ENCODE results near the gene FMN2. TPM values are rescaled to one million over a fixed set of nuclear protein-coding genes. Genes with fewer than 3 reads are reported as not detected.

The FMN2 gene
- total RNA-seq, 3 donors from 2014 or later (not counting 1 experiment from before 2014, with no cell fraction given) = not detected

DNA sequence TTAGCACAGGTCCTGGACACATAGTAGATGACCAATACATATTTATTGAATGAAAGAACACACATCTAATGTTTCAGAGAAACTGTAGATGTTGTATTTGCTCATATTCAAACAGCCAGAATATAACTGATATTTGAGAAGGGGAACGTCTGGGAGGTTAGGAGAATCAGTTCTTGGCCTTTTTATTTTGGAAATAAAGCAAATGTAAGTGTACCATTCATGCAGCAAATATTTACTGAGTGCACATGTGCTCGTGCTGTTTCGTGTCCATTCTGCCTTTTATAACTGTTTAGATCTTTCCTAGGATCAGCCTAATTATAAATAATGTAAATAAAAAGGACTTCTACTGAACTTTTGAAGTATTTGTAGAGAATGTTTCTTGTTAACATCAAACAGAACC is 416.5 kb downstream of the FMN2 start:
- no peak overlapping the region for H3K4me3 ChIP-seq (ENCODE audit: low read length)
- Mint-ChIP-seq H3K4me1 (peaks cover 6 to 10% of the 10 kb centered on the region in 2 donors), H3K27me3 (ENCODE audit: low read depth in 2 of 2) (peaks cover 10 to 19% of the 10 kb centered on the region in 2 donors), H3K27ac (no peak overlapping the region), H3K9me3 (no peaks in the 10 kb centered on the region), H3K4me3 (no peak overlapping the region), H3K36me3 (no peaks in the 10 kb centered on the region)
- H3K27me3 ChIP-seq (ENCODE audit: control insufficient read depth, insufficient read depth, low read length) = no peaks in the 10 kb centered on the region
- intact Hi-C loops (cut with micrococcal nuclease) = no loop called here
- DNase-seq (no peak), ATAC-seq (no peak)
- H3K36me3 ChIP-seq (ENCODE audit: control insufficient read depth, insufficient read depth, low read length) = no peaks in the 10 kb centered on the region
- 25% methylated on average over 1 of the region's 3 CpGs for WGBS (ENCODE audit: insufficient coverage)
- no peak overlapping the region for H3K27ac ChIP-seq (ENCODE audit: low read length)
- TF ChIP-seq, protein P1, sequence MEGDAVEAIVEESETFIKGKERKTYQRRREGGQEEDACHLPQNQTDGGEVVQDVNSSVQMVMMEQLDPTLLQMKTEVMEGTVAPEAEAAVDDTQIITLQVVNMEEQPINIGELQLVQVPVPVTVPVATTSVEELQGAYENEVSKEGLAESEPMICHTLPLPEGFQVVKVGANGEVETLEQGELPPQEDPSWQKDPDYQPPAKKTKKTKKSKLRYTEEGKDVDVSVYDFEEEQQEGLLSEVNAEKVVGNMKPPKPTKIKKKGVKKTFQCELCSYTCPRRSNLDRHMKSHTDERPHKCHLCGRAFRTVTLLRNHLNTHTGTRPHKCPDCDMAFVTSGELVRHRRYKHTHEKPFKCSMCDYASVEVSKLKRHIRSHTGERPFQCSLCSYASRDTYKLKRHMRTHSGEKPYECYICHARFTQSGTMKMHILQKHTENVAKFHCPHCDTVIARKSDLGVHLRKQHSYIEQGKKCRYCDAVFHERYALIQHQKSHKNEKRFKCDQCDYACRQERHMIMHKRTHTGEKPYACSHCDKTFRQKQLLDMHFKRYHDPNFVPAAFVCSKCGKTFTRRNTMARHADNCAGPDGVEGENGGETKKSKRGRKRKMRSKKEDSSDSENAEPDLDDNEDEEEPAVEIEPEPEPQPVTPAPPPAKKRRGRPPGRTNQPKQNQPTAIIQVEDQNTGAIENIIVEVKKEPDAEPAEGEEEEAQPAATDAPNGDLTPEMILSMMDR (IDR thresholded peaks at IDR 0.05) = no peak
- H3K9me3 ChIP-seq (ENCODE audit: control insufficient read depth, insufficient read depth, low read length) = no peaks in the 10 kb centered on the region
- peaks cover under 1% of the 10 kb centered on the region for H3K4me1 ChIP-seq (ENCODE audit: control insufficient read depth, insufficient read depth, low read length)

DNA sequence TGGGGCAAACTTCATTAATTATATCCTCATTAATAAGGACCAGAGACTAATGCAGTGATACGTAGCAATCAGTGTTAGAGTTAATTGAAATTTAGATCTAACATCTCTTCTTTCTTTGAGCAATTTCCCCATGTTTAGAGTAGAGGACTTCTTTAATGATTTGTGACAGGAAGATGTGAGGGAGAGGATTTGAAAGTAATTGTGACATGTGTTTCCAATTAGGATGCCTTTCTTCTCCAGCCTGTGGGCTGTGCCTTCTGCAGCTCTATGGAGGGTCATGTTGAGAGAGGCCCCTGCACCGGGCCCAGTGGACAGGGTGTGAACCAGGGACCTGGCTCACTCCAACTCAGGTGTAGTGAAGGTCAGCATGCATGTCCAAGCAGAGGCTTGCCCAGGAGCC is 417.3 kb downstream of the FMN2 start:
- H3K27me3 ChIP-seq (ENCODE audit: control insufficient read depth, insufficient read depth, low read length) = no peaks in the 10 kb centered on the region
- intact Hi-C loops (cut with micrococcal nuclease) = no loop called here
- no peak overlapping the region for H3K27ac ChIP-seq (ENCODE audit: low read length)
- Mint-ChIP-seq H3K9me3 (no peaks in the 10 kb centered on the region), H3K36me3 (no peaks in the 10 kb centered on the region), H3K4me3 (no peak overlapping the region), H3K27me3 (ENCODE audit: low read depth in 2 of 2) (peaks cover 10 to 26% of the 10 kb centered on the region in 2 donors), H3K27ac (no peak overlapping the region), H3K4me1 (peaks cover 6 to 10% of the 10 kb centered on the region in 2 donors)
- no peak for ATAC-seq
- H3K36me3 ChIP-seq (ENCODE audit: control insufficient read depth, insufficient read depth, low read length) = no peaks in the 10 kb centered on the region
- H3K4me1 ChIP-seq (ENCODE audit: control insufficient read depth, insufficient read depth, low read length) = no peaks in the 10 kb centered on the region
- no peak overlapping the region for H3K4me3 ChIP-seq (ENCODE audit: low read length)
- 77% methylated on average over 1 of the region's 2 CpGs for WGBS (ENCODE audit: insufficient coverage)
- no peaks in the 10 kb centered on the region for H3K9me3 ChIP-seq (ENCODE audit: control insufficient read depth, insufficient read depth, low read length)
- TF ChIP-seq, protein P1 (IDR thresholded peaks at IDR 0.05) = no peak
- DNase-seq = no peak

DNA sequence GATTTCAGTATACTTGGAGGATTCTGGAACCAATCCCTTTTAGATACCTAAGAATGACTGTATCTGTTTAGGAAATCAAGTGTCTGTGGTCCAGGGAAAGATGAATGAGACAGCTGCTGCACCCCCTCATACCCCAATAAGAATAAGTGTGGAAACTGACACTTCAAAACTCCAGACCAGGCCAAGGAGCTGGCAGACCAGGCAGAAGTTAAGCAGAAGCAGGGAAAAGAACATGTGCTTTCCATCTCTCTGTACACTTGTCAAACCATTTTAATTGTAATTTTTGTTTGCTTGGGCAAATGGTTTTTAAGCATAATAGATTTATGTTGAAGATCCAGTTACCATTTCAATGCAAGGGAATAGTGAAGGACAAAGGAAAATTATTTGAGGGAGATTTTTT is 420.1 kb downstream of the FMN2 start:
- ATAC-seq = no peak
- Mint-ChIP-seq H3K9me3 (no peaks in the 10 kb centered on the region), H3K4me3 (no peak overlapping the region)

DNA sequence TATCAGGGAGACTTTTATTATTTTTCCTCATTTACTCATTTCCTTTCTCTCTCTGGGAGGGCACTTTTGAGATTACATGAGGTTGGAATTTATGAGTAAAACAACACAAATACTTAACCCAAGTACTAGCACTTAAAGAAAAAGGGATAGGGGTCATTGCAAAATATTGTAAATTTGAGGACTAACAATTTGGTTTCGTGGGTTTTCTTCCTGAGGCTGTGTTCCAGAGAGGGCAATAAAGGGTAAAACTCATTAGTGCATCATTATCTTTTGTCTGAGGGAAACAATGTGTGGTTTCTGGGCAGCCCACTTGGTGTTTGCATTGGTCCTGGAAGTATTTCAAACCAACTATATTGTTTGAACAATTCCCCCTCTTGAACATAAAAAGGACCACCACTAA is 423.8 kb downstream of the FMN2 start:
- DNase-seq = no peak
- ATAC-seq = no peak
- Histone ChIP-seq H3K27ac (ENCODE audit: low read length) (no peak overlapping the region), H3K27me3 (ENCODE audit: control insufficient read depth, insufficient read depth, low read length) (peaks cover 2% of the 10 kb centered on the region), H3K36me3 (ENCODE audit: control insufficient read depth, insufficient read depth, low read length) (no peaks in the 10 kb centered on the region), H3K9me3 (ENCODE audit: control insufficient read depth, insufficient read depth, low read length) (no peaks in the 10 kb centered on the region), H3K4me1 (ENCODE audit: control insufficient read depth, insufficient read depth, low read length) (no peaks in the 10 kb centered on the region), H3K4me3 (ENCODE audit: low read length) (no peak overlapping the region)
- H3K27ac Mint-ChIP-seq = no peak overlapping the region
- no peaks in the 10 kb centered on the region for H3K4me1 Mint-ChIP-seq
- H3K4me3 Mint-ChIP-seq = no peak overlapping the region
- peaks cover 14 to 34% of the 10 kb centered on the region in 2 donors for H3K27me3 Mint-ChIP-seq (ENCODE audit: low read depth in 2 of 2)
- H3K36me3 Mint-ChIP-seq = no peaks in the 10 kb centered on the region
- WGBS (ENCODE audit: insufficient coverage) = 33% methylated on average over 1 of the region's 1 CpG
- intact Hi-C loops (cut with micrococcal nuclease) = no loop called here
- no peaks in the 10 kb centered on the region for H3K9me3 Mint-ChIP-seq
- TF ChIP-seq, protein P1 (IDR thresholded peaks at IDR 0.05) = no peak

More for the DNA sequence above, 420.1 kb downstream of the FMN2 start:
- Mint-ChIP-seq H3K27ac (no peak overlapping the region), H3K27me3 (ENCODE audit: low read depth in 2 of 2) (peaks cover 12 to 33% of the 10 kb centered on the region in 2 donors), H3K4me1 (no peaks in the 10 kb centered on the region), H3K36me3 (no peaks in the 10 kb centered on the region)
- Histone ChIP-seq H3K9me3 (ENCODE audit: control insufficient read depth, insufficient read depth, low read length) (no peaks in the 10 kb centered on the region), H3K27ac (ENCODE audit: low read length) (no peak overlapping the region), H3K4me1 (ENCODE audit: control insufficient read depth, insufficient read depth, low read length) (no peaks in the 10 kb centered on the region), H3K4me3 (ENCODE audit: low read length) (no peak overlapping the region), H3K27me3 (ENCODE audit: control insufficient read depth, insufficient read depth, low read length) (no peaks in the 10 kb centered on the region), H3K36me3 (ENCODE audit: control insufficient read depth, insufficient read depth, low read length) (no peaks in the 10 kb centered on the region)
- TF ChIP-seq, protein P1 (IDR thresholded peaks at IDR 0.05) = no peak
- no peak for DNase-seq
- intact Hi-C loops (cut with micrococcal nuclease) = no loop called here
